SK-N-MC (cell line): ENCODE data around the gene TMEM52.

Experiments used
- DNase-seq: peaks from one replicate; pipeline ENCODE4 v3.0.0-alpha.2; 2011; ENCODE audit warnings: low read depth, low spot score
- H3K27ac ChIP-seq: fragments of 200-600 bp; sonication (generic); 2 replicates; pipeline ENCODE4 v1.5.1; 2016; ENCODE audit warnings: mixed run types
- H3K36me3 ChIP-seq: fragments of 200-600 bp; sonication (generic); 2 replicates; pipeline ENCODE4 v1.6.1; 2017; ENCODE audit warnings: antibody characterized with exemption, low read length, mixed read lengths; ENCODE audit not compliant: insufficient read depth
- H3K4me3 ChIP-seq: fragments of 200-600 bp; sonication (generic); 2 replicates; pipeline ENCODE4 v1.5.1; 2016
- H3K9ac ChIP-seq: fragments of 200-600 bp; sonication (generic); 2 replicates; pipeline ENCODE4 v1.8.0; 2017; ENCODE audit warnings: mixed run types, mixed read lengths; ENCODE audit not compliant: insufficient read length
- H3K9me3 ChIP-seq: fragments of 200-600 bp; sonication (generic); 2 replicates; pipeline ENCODE4 v1.6.1; 2017; ENCODE audit warnings: low read depth, mild to moderate bottlenecking, antibody characterized with exemption, low read length, moderate library complexity, mixed read lengths
- EZH2 ChIP-seq: fragments of 200-600 bp; sonication (generic); IDR thresholded peaks from one replicate; pipeline ENCODE4 v1.6.1; 2017; ENCODE audit warnings: antibody characterized with exemption
- FOXP2 ChIP-seq: optimal IDR thresholded peaks from 2 replicates; pipeline ENCODE3; 2011; ENCODE audit warnings: mild to moderate bottlenecking, moderate library complexity; ENCODE audit not compliant: insufficient read depth; ENCODE audit errors: extremely low read length, control extremely low read depth
- POLR2AphosphoS5 ChIP-seq: IDR thresholded peaks from 2 replicates; pipeline ENCODE4 v1.6.1; 2012; ENCODE audit warnings: mild to moderate bottlenecking, low read depth, low read length, borderline replicate concordance

Gene TMEM52

GRCh38 chr1:1869469-1869868, 49.6 kb downstream of the TMEM52 start:
- DNase-seq, result no peak
- Histone ChIP-seq H3K9ac (no peak overlapping the region), H3K36me3 (peaks cover 26% of the 10 kb centered on the region), H3K9me3 (no peaks in the 10 kb centered on the region), H3K27ac (no peak overlapping the region), H3K4me3 (no peak overlapping the region)
- no peak for TF ChIP-seq EZH2
- no peak for TF ChIP-seq POLR2AphosphoS5
- no peak for TF ChIP-seq FOXP2
